Stimulated activated CD8-positive, alpha-beta memory T cell treated with anti-CD3 and anti-CD28 coated beads, Interleukin-7, amount 100 ng/mL, for 4 hours (primary cell): ENCODE results near the gene FAM186B.
"Not testable (repeated sequence)": the region's sequence is repeated elsewhere in the genome, so short reads cannot be mapped to it uniquely, and the experiment has no call there.

Experiments used
- DNase-seq, 2 donors: peaks; one replicate each; pipeline ENCODE4 v3.0.0-alpha.2; 2020; ENCODE audit warnings: low read depth in 2 of 2

FAM186B gene, protein sequence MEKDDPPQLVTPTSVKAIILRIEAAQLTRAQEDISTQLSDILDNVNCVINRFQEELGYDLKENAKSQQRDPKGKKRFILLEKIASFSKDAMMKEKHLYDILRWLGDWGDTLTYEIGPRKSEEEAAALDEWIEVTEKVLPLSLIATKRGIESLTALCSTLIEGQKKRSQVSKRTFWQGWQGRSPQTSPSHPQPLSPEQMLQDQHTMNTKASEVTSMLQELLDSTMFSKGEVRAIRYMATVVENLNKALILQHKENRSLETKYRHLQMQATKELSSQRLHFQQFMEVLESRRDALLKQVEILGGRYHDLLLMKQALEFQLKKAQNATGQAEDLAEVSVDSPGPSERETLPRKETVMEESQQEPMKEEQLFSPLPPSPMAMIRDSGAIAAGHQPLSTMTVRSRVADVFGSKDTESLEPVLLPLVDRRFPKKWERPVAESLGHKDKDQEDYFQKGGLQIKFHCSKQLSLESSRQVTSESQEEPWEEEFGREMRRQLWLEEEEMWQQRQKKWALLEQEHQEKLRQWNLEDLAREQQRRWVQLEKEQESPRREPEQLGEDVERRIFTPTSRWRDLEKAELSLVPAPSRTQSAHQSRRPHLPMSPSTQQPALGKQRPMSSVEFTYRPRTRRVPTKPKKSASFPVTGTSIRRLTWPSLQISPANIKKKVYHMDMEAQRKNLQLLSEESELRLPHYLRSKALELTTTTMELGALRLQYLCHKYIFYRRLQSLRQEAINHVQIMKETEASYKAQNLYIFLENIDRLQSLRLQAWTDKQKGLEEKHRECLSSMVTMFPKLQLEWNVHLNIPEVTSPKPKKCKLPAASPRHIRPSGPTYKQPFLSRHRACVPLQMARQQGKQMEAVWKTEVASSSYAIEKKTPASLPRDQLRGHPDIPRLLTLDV

DNA sequence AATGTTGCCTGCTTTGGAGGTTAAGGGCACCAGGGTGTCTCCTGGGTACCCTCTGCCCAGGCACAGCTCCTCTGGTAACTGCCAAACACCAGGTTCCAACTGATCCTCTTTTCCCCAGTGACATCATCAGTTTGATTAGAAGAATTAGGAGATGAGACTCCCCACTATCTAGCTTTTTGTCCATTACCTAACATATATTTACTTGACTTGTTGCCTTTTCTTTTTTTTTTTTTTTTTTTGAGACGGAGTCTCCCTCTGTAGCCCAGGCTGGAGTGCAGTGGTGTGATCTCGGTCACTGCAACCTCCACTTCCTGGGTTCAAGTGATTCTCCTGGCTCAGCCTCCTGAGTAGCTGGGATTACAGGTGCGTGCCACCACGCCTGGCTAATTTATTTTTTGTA is at the start of gene FAM186B:
FAM186B (minus strand) TSS at position 101 of the 400 bp plus-strand sequence. CDS start 162 bp downstream, outside the sequence.
- not testable (repeated sequence) for DNase-seq

- DNase-seq: no peak
These were observed 49.3 kb upstream of the FAM186B start for GRCh38 chr12:49654715-49655114.

DNA sequence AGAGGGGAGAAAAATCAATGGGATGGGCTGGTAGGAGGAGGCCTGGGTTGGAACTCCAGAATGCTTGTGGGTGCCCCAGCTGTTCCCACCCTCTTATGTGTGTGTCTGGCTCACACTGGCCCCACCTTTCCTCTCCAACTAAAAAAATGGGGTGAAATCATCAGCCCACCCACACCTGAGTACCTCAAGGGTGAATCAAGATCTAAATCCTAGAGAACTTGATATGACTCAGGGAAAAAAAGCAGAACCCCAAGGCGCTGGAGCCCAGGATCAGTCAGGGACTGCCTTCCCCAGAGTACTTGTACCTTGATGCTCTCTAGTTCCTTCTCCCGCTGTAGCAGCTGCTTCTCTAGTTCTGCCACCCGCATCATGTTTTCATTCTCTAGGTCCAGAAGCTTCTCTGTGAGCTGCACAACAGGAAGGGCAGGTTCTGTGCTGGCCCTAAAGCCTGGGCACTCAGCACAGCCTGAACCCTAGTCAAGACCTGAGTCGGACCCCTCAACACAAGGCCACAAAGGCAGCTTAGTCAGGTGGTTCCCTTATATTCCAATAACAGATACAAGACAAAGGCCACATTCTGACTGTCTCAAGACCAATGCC is 47.6 kb upstream of the FAM186B start:
- no peak for DNase-seq

DNA sequence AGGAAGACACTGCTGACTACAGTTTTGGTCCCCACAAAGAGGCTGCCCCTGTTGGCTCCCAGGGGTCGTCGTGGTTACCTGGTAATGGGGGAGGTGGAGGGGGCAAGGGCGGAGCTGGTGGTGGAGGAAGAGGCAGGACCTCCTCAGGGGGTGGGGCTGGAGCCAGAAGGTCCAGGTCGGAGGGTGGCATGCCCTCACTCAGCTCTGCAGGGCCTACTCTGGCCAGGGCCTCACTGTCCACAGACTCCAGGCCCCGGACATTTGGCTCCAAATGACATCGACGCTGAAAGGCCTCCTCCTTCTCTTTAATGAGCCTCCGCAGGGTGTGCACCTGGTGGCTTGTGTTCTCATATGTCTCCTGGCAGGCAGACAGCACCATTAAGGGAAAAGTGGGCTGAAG is 46.4 kb upstream of the FAM186B start:
- DNase-seq: no peak

GRCh38 chr12:49649892-49650291 is 44.5 kb upstream of the FAM186B start:
- DNase-seq: no peak

GRCh38 chr12:49649445-49649844 is 44.0 kb upstream of the FAM186B start:
- no peak for DNase-seq

DNA sequence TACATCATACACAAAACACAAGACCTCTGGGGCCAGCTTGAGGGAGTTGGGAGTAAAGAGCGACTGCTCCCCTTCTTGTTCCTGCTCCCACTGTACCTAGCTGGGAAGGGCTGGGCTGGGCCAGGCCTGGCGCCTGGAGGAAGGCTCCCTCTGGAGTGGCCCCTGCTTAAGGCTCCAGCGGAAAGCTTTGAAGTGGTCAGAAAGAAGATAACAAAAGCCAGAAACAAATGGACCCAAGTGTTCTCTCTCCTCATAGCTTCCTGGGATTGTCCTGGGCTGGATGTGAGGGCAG is 43.2 kb upstream of the FAM186B start:
- DNase-seq: no peak

- DNase-seq: no peak
These were observed 42.6 kb upstream of the FAM186B start for GRCh38 chr12:49647827-49648711.

GRCh38 chr12:49646871-49647654 is 41.6 kb upstream of the FAM186B start:
- no peak for DNase-seq

DNA sequence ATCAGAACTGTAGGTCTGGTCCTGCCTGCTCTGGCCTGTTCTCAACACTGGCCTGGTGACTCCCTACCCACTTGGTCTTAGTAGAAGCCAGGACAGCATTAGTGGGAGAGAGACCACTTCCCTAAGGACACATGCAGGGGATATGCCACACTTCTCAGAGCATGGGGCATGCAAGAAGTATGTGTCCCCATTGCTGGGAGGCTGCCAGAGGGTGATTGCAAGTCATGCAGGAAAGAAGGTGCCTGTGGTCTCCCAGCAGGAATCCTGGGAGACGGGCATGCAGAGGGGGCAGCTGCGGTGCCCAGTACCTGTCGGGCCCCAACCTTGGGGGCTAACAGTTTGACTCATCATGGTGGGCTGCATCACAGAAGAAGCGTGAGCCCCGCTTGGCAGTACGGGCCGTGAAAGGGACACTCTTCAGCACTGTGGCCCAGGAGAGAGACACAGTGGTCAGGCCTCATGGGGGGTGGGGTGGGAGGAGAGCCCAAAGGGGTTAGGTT is 40.9 kb upstream of the FAM186B start:
- no peak for DNase-seq

DNA sequence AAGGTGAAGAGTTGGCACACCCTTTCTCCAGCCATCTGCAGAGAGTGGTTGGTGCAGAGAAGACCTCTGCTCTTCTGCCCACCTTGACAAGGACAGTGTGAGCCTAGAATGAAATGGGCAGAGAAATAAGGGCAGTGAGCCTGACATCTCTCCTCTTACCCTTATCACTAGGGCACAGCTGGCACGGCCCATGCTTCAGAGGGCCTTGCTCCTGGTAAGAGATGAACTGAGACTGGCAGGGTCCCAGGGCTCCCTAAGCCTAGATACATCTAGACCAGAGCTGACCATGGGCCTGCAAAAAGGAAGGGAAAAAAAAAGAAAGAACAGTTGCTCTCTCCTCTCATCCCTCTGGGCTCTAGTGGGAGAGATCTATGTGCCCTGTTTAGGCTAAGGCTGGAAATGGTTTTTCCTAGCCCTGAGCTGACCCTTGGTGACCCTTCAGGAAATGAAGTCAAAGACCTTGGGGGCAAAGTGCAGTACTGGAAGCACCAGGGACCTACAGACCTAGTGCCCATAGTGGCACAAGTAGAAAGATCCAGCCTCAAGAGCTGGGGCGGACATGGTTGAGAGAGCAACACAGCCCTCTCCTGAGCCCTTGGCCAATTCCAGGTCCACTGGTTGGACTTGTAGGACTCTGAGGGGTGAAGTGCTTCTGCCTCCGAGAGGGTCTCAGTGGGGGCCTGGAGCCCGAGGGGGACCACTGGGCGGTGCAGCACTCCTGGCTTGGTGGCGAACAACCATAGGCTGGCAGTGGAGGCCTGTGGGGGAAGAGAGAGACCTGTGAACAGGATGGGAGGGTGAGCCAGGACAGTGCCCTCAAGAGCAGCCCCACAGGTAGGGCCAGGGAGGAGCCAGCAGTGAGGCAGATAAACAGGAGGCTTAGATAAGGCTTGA is 40.0 kb upstream of the FAM186B start:
- no peak for DNase-seq

DNA sequence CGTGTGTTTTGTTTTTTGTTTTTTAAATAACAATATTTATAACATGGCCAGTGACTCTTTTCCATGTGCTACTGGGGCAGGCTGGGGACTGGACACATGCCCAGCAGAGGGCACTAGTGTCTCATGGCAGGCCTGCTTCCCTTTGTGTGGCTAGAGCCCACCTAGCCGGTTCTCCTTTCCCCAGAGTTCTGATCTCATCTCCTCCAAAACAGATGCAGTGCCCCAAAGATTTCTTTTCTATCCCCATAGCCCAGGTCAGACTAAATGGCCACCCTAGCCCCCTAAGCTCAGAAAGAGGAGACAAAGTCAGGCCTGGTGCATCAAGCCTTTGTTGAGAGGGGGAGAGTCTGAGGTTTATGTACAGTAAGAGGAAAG is 39.2 kb upstream of the FAM186B start:
- DNase-seq: peak; percentile 68 to 70

DNA sequence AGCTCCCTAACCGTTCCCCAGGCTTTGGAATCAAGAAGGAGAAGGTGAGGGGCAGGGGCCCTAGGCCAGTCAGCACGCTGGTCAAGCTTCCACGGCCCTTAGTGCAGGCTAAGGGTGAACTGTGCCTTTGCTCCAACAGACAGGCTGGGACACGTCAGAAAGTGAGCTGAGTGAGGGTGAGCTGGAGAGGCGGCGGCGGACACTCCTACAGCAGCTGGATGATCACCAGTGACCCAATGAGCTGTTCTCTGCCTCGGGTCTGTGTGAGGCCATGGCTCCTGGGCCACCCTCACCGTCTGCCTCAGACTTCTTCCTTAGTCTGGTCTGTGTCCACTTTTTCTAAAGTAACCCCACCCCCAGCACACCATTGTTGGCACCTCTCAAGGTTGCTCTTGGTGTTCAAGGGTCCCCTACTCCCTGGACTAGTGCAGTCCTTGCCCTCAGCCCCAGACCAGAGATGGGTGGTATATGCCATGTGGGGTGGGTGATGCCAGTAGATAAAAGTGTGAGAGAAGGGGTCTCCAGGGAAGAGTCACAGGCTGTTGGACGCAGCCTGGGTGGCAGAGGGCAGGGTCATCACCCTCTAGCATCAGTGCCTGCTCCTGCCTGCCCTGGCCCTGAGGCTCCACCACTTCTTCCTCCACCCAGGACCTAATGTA is 38.7 kb upstream of the FAM186B start:
- DNase-seq: no peak

DNA sequence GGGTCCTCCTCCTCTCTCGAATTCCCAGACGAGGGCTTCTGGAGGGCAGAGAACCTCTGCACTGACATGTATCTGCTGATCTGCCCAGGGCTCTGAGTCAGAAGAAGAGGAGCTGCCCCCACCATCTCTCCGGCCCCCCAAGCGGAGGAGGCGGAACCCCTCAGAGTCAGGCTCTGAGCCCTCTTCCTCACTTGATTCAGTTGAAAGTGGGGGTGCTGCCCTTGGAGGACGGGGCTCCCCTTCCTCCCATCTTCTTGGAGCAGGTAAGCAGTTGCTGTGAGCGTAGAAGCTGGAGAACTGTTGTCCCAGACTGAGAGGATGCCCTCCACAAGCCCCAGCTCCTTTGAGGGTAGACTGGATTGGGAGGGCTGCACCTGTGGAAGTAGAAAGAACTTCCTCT is 37.7 kb upstream of the FAM186B start:
- DNase-seq: no peak

GRCh38 chr12:49642370-49642802 is 36.9 kb upstream of the FAM186B start:
- DNase-seq: no peak

GRCh38 chr12:49641748-49642369 is 36.4 kb upstream of the FAM186B start:
- DNase-seq: no peak

- peak; percentile 19 to 21 for DNase-seq
These were observed 31.7 kb upstream of the FAM186B start for GRCh38 chr12:49636979-49637755.

- DNase-seq: no peak
These were observed 31.1 kb upstream of the FAM186B start for GRCh38 chr12:49636574-49636973.
